GM10266 (cell line): ENCODE data around the gene KCNAB2.

ENCODE experiments used
- DNase-seq: peaks from one replicate; pipeline ENCODE4 v3.0.0; 2012; ENCODE audit errors: extremely low spot score
- CTCF ChIP-seq: IDR thresholded peaks from 2 replicates; pipeline ENCODE4 v1.5.1; 2012; ENCODE audit warnings: mild to moderate bottlenecking, low read depth; ENCODE audit not compliant: control insufficient read depth, insufficient read depth; ENCODE audit errors: missing control alignments

KCNAB2 gene

GRCh38 chr1:6094246-6094645, 48.6 kb downstream of the KCNAB2 start:
- DNase-seq = no peak
- TF ChIP-seq CTCF = no peak

GRCh38 chr1:6094801-6095505, 49.3 kb downstream of the KCNAB2 start:
- DNase-seq = no peak

GRCh38 chr1:6095511-6096242, 50.0 kb downstream of the KCNAB2 start:
- DNase-seq = no peak
- no peak for TF ChIP-seq CTCF

More at GRCh38 chr1:6094801-6095505, 49.3 kb downstream of the KCNAB2 start:
- no peak for TF ChIP-seq CTCF

- no peak for DNase-seq
- no peak for TF ChIP-seq CTCF
Observed at GRCh38 chr1:6096243-6097116, 50.8 kb downstream of the KCNAB2 start.

- TF ChIP-seq CTCF = no peak
- no peak for DNase-seq
Observed at GRCh38 chr1:6097117-6097595, 51.5 kb downstream of the KCNAB2 start.

- no peak for DNase-seq
- no peak for TF ChIP-seq CTCF
Observed at GRCh38 chr1:6097824-6098223, 52.1 kb downstream of the KCNAB2 start.
